Kidney epithelial cell (primary cell): ENCODE measurements around the gene PRRC2C. TPM values are rescaled to one million over a fixed set of nuclear protein-coding genes. Genes with fewer than 3 reads are reported as not detected.

Experiments
- DNase-seq: peaks from one replicate; pipeline ENCODE4 v3.0.0-alpha.2; 2010; ENCODE audit warnings: low read depth
- H3K27me3 ChIP-seq: 2 replicates; pipeline ENCODE4 v1.6.0; 2011; ENCODE audit warnings: low read length; ENCODE audit not compliant: control insufficient read depth, insufficient read depth
- H3K36me3 ChIP-seq: 2 replicates; pipeline ENCODE4 v1.5.1; 2011; ENCODE audit warnings: low read length; ENCODE audit not compliant: control insufficient read depth, insufficient read depth
- H3K4me3 ChIP-seq: 2 replicates; pipeline ENCODE4 v1.5.1; 2011; ENCODE audit warnings: low read depth, mild to moderate bottlenecking, control low read depth, low read length
- total RNA-seq: library from RNA; depleted of rRNA; stranded (reverse); fragments of >200 nt; gene quantifications from 2 replicates; pipeline ENCODE4 v1.2.3, GENCODE V29; 2015
- TF ChIP-seq, protein P1 (sequence below): IDR thresholded peaks from 2 replicates; pipeline ENCODE4 v1.5.1; 2011; ENCODE audit warnings: mild to moderate bottlenecking, moderate library complexity, low read length, control low read depth, inconsistent platforms; ENCODE audit not compliant: insufficient read depth, poor library complexity, severe bottlenecking

PRRC2C gene
- total RNA-seq, 1 donor from 2014 or later, result 95.3 TPM

DNA sequence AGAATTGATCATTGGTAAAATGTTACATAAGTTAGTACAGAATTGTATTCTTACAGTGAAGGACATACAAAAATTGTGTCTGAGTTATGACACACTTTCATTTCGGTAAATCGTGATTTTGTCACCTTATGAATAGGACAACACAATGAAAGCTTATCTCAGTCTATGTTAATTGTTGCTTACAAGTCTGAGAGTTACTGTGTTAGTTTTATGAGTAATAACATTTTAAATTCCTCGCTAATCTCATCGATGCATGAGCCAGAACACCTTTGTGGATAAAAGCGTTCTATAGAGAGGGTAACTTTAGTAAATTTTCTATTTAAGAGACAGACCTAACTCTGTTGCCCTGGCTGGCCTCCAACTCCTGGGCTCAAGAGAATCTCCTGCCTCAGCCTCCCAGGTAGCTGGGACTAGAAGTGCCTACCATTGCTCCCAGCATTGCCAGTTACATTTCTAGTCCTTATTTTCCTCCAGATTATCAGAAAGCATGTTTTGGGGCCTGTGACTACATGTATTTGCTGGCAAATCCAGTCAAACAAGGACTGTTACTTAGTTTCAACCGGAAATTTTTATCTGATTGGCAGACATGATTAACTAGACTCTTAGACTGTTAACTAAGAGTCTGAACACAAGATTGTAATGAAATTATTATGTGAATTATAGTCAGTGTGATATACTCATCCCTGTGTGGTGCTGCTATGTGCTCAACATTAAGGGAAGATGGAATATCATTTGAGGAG, 3.0 kb downstream of the PRRC2C start:
- TF ChIP-seq, protein P1, sequence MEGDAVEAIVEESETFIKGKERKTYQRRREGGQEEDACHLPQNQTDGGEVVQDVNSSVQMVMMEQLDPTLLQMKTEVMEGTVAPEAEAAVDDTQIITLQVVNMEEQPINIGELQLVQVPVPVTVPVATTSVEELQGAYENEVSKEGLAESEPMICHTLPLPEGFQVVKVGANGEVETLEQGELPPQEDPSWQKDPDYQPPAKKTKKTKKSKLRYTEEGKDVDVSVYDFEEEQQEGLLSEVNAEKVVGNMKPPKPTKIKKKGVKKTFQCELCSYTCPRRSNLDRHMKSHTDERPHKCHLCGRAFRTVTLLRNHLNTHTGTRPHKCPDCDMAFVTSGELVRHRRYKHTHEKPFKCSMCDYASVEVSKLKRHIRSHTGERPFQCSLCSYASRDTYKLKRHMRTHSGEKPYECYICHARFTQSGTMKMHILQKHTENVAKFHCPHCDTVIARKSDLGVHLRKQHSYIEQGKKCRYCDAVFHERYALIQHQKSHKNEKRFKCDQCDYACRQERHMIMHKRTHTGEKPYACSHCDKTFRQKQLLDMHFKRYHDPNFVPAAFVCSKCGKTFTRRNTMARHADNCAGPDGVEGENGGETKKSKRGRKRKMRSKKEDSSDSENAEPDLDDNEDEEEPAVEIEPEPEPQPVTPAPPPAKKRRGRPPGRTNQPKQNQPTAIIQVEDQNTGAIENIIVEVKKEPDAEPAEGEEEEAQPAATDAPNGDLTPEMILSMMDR, result no peak
- Histone ChIP-seq H3K27me3 (no peaks in the 10 kb centered on the region), H3K4me3 (no peak overlapping the region), H3K36me3 (no peaks in the 10 kb centered on the region)
- DNase-seq, result no peak

DNA sequence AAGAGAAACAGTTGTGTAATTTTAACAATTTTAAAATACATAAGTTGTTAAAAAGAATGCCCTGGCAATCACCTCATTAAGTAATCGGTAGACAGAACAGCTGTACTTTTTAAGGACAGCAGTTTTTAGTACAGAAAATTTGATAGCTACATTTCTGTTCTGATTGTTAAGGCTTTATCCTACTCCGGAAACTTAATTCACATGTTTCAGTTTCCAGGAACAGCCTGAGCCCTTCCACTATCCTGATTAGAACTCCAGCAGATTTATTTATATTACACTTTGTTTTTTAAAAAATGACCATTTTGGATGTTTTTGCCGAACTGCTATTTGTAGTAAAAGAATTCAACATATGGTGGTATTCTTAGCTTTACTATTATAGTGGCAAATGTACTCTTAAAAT, 8.7 kb downstream of the PRRC2C start:
- no peaks in the 10 kb centered on the region for H3K27me3 ChIP-seq
- H3K4me3 ChIP-seq, result no peak overlapping the region
- H3K36me3 ChIP-seq, result no peaks in the 10 kb centered on the region
- TF ChIP-seq, protein P1, result no peak
- no peak for DNase-seq

DNA sequence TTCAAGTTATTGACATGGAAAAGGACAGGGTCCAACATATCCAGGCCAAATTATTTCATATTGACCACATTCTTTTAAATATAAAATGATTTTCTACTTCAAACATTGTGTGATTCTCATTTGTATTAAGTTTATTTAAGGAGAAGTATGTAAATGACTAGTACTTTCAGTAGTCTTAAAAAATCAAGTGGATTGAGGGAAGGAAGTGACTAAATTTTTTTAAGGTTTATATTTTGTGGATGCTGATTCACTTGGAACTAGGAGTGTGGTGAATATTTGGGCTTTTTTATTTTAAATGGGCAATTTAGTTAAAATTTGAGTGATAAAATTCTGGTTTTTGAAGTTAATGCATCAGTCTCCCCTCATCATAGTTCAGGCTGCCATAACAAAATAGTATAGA, 10.1 kb downstream of the PRRC2C start:
- TF ChIP-seq, protein P1, result no peak
- no peak overlapping the region for H3K4me3 ChIP-seq
- DNase-seq, result no peak
- H3K27me3 ChIP-seq, result no peaks in the 10 kb centered on the region
- H3K36me3 ChIP-seq, result no peaks in the 10 kb centered on the region

DNA sequence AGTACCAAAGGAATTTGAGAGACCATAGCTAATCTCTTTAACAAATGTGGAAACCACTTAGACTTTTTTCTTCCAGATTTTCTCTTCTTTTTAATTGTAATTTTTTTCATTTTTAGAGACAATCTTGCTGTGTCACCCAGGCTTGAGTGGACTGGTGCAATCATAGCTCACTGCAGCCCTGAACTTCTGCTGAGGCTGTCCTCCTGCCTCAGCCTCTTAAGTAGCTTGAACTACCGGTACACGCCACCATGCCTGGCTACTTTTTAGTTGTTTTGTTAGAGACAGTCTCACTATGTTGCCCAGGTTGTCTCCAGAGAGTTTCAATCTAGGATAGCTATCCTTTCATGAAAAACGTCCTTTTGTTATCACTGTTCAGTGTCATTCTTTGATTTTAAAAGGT, 15.0 kb downstream of the PRRC2C start:
- H3K36me3 ChIP-seq, result no peaks in the 10 kb centered on the region
- DNase-seq, result no peak
- no peaks in the 10 kb centered on the region for H3K27me3 ChIP-seq
- H3K4me3 ChIP-seq, result no peak overlapping the region
- TF ChIP-seq, protein P1, result no peak

DNA sequence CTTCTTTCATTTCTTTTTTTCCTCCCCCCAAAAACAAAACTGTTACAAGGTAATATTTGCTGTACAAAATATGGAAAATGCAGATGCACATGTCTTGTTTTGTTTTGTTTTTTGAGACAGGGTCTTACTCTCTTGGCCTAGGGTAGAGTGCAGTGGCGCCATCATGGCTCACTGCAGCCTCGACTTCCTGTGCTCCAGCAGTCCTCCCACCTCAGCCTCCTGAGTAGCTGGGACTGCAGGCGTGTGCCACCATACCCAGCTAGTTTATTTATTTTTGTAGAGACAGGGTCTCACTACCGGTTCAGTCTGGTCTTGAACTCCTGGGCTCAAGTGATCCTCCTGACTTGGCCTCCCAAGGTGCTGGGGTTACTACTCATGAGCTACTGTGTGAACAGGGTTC, 15.5 kb downstream of the PRRC2C start:
- Histone ChIP-seq H3K4me3 (no peak overlapping the region), H3K27me3 (no peaks in the 10 kb centered on the region), H3K36me3 (no peaks in the 10 kb centered on the region)
- no peak for DNase-seq
- TF ChIP-seq, protein P1, result no peak
